ENCODE data around the gene RASAL2.

Gene RASAL2

DNA sequence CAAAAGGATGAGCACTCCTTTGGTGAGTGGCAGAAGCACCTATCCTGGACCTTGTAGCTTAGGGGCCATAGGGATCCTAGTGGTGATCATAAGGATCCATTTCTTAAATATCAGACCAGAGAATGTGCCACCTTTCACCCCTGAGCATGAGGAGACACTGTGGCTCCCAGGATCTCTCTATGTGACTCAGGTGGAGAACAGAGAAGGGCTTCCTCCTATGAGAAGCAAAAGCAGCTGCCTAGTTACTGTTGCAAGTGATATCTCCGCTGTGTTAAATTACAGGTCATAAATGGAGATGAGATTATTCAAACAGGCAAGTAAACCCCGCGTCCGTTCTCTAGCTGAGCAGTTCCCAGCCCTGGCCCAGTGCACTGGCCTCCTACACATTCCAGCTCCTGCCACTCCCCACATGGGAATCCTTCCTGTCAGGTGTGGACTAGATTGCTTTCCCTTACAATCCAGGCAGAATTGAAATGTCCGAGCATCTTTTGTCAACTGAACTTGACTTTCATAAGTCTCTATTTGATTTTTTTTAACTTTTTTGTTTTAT is 376.6 kb downstream of the RASAL2 start:
- DNase-seq, result no peak

DNA sequence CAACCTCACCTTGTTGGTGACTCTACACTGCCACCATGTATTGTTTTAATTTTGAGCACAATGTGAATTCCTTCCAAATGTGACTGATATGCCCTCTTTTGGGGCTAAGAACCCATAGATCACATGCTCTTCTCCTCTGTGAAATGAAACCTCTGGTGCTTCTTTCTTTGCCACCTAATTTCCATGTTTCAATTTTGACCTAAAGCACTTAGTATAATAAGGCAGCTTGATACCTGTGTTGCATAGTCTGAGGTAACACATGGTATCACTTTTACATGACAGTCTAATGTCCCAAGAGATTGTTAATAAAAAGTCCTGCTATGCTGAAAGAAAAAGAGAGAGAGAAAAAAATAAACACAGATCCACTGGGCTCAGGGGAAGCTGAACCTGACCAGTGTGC is 378.6 kb downstream of the RASAL2 start:
- no peak for DNase-seq

DNA sequence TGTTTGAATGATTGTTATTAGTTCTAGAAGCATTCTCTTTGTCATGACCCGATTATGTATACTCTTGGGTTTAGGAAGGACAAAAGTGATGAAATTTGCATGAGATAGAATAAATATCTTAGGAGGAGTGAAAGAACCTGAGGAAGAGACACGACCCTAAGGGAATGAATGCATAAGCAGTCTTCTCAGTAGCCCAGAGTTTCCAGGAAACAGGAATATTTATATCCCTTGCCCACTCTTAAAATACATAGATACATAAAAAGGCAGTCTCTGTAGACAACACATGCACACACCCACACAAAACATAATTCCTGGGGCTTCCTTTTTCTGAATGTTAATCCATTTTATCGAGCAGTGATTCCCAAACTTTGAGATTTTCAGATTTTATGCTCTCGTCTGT is 383.5 kb downstream of the RASAL2 start:
- DNase-seq, result no peak

DNA sequence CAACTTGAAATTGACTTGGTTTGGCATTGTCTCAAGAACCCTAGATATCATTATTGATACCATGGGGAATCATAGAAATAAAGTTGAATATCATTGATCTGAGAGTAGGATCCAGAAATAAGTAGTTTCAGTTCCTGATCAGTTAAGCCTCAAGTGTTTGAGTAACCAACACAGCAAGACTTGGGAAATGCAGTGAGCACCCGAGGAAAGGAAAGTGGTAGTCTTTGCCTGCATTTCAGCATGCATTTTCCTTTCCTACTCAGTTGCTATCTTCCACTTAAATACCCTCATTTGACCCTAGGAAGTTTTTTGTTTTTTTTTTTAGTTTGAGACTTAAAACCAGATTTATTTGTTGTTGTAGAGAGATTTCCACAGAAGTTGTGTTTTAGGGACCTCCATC is 383.9 kb downstream of the RASAL2 start:
- no peak for DNase-seq

DNA sequence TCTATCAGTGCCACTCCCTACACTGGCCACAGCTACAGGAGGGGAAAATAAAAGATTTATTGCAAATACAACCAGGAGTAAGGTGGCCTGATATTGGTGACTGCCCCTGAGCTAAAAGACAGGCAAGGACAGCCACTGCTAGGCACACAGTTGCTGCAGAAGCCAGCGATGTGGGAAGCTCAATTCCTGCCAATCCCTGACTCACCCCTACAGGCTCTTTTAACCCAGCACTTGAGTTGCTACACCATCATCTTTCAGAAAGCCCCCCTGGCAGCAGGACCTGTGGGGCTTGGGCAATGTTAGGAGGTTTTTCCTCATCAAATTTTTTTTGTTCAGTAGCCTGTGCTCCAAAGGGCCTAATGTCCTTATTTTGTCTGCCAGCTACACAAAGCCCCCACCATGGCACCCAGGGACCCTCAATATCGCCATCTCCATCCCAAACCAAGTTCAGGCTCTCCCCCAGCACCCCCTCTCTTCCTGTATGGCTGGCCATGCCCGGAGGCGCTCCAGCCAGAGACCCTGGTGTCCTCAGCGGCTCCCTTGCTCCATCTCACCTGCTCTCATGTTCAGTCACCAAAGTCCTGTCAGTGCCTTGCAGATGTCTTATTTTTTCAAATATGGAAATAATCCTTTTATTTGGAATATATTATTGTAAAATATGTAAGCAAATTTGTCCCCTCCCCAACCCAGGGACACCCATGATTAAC is 389.5 kb downstream of the RASAL2 start:
- DNase-seq, result no peak

DNA sequence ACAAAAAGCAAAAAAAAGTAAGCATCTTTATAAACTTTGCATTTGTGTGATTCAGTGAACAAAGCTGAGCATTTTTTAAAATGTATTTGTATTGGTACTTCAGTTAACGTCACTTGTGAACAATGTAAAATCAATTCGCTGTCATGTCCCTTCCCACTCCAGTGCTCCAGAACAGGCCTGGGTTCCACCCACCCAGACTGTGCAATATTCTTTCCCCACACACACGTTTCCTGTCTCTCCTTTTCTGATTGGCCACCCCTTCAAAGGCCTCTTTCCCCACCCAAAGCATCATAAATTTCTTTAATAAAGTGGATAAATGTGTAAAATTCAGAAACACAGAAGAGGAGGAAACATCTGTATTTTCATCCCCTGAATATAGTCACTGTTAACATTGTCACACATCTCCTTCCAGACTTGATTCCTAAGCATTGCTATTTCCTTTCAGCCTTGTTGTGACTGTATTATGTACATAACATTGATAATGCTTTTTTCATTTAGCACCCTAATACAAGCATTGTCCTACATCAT is 390.9 kb downstream of the RASAL2 start:
- no peak for DNase-seq

DNA sequence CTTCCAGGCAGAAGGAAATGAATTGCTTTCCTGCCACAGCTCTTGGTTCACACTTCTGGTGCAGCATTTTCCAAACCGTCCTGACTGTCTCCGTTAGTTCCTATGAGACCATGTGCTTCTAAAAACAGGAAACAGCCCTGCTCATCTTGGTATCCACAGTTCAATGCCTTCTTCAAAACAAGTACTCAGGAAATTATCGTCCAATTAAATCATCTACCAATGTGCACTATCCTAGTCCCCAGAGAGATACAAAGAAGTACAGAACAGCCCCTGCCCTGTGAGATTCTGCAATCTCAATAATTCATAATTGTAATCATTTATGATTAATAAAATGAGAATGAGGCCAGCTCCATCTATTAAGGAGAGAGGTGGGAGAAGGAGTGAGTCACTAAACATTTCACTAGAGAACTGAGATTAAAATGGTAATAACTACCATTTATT is 391.7 kb downstream of the RASAL2 start:
- DNase-seq, result no peak

DNA sequence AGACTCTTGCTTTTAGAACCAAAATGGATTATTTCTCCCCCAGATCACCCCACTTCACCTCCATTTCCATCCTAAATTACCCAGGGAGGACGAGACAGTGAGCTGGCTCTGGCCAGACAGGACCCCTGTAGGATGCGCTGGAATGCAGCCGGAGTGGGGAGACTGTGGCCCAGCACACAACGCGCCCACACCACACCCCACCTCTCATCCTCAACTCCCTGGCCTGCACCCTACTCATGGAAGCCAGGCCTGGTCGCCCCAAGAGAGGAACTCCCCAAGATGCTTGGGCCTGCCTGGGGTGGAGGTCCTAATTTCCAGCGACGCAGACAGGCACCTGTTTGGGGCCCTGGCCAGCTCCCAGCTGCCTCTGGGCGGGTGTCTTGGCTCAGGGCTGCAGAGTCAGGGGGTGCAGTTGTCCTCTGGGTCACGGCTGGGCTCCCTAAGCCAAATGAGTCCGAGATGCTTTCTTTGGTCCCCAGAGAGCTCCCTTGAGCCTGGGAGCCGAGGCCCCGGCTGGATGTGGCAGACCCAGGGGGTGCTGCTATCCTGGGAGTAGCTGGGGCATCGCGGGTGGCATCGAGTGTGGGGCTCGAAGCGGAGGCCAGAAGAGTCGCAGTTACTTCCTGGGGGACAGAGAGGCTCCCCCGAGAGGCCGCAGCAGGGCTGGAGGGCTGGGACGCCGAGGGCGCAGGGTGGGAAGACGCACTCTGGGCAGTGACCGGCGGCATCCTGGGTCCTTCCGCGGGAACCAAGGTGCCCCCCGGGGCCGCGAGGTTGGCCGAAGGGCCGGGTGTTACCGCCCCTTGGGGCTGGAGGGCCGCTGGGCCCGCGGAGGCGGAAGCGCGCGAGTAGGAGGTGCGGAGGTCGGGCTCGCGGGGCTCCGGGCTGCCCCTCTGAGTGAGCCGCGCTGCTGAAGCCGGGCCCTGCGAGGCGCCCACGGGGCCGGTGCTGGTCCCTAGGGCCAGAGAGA is 392.5 kb downstream of the RASAL2 start:
- no peak for DNase-seq

DNA sequence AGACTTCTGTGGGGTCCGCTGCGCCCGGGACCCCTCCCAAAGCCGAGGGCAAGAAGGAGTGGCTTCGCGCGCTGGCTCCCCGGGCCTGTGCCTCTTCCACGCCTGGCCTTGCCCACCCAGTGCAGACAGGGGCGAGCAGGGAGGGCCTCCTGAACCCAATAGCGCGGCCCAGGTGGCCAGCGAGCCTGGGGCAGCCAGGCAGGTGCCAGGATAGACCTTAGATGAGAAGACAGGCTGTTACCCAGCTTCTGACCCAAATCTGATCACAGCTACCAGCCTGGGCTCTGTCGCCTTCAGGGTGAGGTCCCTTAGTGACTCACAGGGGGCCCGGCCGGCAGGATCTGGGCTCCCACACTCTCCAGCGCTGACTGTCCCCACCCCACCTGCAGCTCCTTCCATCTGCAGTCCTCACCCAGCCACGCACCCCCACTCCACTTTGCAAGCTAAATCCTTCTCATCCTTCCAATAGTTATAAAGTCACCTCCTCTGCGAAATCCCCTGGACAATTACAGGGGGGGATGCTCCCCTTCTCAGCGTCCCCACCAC is 393.2 kb downstream of the RASAL2 start:
- no peak for DNase-seq

DNA sequence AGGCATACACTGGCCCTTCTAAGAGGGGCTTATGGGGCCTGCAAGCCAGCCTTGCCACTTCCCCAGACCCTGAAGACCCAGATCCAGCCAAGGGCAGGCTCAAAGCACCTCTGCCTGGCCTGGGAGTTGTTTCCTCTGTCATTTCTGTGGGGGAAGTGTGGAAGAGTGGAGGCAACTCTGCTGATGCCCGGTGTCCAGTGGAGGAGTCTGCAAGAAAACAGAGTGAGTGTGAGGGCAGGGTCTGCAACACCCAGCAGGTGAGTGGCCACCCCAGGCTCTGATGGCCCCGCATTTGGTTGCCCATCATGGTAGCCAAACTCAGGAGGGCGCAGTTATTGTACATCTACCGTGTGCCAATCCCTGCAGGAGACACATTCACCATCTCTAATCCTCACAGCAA is 394.5 kb downstream of the RASAL2 start:
- no peak for DNase-seq

DNA sequence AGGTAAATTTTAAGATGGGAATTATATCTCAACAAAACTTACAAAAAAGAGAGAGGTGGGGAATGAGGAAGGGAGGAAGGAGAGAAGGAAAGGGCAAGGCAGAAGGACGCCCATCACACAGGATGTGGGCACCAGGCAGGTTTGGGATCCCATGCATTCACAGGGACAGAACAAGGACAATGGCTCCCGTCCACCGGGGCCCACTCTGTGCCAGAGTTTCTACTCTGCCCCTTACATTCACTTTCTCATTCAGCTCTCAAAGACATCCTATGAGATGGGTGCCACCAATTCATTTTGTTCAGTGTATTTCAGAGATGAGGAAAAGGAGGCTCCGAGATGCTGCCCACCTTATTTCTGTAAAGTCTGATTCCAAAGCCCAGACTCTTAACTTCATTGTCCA is 395.5 kb downstream of the RASAL2 start:
- no peak for DNase-seq

DNA sequence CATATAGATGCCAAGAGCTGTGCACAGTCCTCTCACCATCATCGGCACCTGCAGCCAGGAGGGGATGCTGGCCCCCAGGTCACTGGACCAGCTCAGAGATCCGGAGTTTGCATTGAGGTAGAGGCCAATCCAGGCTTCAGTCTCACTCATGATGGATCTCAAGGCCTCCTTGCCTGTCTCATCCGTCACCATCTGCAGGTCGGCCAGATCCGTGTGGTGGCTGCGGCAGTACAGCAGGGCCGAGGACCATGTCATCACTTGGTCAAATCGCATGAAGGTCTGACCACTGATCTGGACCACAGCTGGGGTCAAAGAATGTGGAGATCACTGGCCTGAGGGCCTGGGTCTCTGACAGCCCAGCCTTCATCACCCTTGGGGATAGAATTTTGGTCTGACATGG is 396.2 kb downstream of the RASAL2 start:
- no peak for DNase-seq

DNA sequence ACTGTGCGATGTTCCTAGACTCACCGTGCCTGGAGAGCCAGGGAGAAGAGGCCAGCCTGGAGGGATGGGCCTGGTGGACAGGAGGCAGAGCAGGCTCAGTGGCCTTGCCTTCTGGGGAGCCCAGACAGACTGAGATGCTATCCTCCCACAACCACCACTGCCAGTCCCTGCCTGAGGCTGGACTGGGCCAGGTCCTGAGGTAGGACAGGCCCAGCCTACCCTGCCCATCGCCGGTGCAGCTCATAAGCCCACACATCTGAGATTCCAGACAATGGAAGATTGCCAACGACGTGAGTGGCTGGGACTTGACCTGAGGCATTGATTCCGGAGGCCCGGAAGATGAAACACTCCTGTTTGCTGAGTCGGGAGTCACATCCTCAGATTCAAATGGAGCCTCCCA is 397.1 kb downstream of the RASAL2 start:
- DNase-seq, result no peak

DNA sequence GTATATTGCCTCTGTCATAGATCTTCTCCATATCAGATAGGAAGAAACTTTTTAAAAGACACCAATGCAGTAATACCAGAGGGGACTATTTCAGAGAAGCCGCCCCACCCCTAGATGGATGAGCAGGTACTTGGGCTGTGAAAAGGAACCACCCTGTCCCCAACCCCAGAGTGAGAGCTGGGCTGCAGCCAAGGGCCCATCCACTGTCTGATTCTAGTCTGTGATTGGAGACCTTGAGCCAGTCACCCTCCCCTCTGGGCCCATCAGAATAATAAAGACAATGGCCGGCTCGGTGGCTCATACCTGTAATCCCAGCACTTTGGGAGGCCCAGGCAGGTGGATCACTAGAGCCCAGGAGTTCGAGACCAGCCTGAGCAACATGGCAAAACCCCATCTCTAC is 397.8 kb downstream of the RASAL2 start:
- no peak for DNase-seq

DNA sequence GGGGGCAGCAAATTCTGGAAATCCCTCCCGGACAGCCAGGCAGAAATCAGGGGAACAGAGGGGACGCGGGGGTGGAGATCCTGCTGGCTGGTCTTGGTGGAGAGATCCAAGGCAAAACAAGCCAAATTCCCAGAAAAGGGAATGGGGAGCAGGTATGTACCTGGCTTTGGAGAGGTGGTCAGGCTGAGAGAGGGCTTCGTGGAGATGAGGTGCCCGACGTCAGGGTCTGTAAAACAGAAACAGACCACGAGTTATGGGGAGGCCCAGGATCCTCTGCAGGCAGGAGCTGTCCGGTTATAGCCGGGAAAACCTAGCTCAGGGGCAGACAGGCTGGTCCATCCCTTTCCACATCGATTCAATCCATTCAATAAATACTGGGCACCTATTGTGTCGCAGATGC is 398.4 kb downstream of the RASAL2 start:
- no peak for DNase-seq

DNA sequence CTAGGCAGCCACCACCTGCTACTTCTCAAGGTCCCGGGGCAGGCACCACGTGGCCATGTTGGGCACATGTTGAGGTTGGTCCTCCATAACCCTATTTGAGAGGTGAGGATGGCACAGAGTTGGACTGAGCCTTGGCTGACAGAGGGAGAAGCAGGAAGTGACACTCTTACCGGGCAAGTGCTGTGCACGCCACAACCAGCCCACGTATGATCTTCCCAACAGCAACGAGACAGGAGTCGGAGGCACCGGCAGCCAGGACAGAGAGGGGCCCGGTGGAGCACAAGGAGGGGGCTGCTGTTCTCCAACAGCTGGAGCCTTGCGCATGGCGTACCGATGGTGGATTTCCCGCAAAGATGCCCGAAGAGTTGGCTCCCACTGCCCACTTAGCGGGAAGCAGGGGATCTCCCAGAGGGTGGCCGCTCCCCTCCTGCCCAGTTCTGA is 399.4 kb downstream of the RASAL2 start:
- DNase-seq, result no peak

DNA sequence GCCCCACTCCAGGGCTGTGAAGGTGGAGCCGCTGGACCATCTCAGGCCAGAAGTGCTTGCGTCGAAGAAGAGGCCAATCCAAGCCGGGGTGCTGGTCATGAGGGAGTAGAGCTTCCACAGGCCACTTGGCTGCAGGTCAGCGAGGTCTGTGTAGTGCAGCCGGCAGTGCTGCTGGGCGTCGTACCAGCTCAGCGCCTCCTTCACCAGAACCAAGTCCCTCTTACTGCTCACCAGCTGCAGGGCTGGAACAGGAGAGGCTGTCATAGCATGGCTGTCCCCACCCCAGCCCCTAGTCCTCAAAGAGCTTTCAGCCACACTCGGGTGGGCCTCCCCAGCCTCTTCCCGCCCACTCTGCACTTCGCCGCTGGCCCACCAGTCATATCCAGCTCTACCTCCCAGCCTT is 400.7 kb downstream of the RASAL2 start:
- no peak for DNase-seq

DNA sequence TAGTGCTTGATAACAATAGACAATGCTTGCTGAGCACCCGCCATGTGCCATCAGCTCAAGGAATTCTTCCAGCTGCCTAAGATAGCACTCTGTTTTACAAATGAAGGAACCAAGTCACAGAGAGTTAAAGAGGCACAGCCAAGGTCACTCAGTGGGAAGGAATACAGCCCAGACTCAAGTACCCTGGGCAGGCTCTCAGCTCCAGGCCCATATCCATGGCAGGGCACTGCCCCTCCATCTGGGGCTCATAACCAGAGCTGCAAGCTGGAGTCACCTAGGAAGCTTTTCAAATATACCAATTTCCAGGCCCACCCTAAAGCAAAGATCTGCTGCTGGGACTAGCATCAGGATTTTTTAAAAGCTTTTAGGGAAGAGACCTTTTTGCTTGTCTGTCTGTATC is 401.3 kb downstream of the RASAL2 start:
- DNase-seq, result no peak

DNA sequence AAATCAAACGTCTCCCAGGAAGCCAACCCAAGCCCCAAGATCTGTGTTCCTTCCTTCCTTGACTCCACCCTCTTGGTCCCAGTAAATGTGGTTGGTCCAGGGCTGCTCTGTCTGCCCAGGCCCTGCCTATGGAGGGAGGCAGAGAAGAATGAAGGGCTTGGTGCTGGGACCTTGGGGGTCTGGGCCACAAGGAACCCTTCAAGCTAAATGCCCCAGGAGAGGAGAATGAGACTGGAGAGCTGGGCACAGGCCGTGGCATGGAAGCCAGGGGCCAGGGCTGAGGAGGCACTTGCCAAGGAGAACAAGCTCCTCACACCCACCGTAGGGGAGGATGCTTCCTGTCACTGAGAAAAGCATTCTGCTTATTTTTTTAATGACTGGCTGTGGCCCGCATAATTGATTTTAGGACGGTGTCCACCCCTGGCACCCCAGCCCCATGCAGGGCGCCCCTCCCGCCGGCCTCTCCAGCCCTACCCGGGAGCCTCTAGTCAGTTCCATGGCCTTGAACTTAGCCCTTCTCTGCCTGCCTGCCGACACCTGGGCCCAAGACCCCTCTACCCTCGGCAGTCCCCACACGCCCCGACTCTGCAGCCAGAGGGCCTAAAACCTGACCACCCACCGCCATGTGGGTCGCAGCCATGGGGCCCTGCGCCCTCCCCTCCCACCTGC is 402.0 kb downstream of the RASAL2 start:
- no peak for DNase-seq

DNA sequence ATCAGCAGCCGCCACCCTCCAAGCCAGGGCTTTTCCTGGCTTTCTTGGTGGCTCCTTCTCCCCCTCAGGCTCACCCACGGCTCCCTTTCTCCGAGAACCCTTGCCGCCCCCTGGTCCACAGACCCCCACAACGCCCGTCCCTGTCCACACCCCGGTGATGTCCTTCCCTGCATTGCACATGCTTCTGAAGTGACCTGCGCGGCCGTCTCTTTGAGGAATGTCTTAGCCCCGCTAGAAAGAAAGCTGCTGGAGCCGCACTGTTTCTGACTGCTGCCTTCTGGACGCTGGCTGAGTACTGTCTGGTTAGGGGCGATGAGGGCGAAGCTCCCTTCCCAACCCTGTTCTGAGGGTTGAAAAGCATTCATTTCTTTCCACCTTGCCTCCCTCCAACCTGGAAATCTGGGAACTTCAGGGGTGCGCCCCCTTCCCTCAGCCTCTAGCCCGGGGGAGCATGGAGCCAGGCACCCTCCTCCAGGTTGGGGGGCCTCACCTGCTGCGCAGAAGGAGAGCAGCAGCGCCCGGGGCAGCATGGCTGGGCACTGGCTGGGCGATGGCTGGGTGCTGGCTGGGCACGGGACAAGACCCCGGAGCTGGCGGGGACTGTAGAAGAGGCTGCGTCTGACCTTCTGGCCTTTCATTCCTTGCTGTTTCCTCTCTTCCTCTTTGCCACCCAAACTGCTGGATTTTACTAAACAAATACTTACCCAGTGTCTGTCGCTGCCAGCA is 402.7 kb downstream of the RASAL2 start, which contains the start of gene CLEC20A:
CLEC20A (minus strand) TSS at position 555 of the 726 bp plus-strand sequence; CDS start at position 530, 25 bp downstream.
- DNase-seq, result no peak

DNA sequence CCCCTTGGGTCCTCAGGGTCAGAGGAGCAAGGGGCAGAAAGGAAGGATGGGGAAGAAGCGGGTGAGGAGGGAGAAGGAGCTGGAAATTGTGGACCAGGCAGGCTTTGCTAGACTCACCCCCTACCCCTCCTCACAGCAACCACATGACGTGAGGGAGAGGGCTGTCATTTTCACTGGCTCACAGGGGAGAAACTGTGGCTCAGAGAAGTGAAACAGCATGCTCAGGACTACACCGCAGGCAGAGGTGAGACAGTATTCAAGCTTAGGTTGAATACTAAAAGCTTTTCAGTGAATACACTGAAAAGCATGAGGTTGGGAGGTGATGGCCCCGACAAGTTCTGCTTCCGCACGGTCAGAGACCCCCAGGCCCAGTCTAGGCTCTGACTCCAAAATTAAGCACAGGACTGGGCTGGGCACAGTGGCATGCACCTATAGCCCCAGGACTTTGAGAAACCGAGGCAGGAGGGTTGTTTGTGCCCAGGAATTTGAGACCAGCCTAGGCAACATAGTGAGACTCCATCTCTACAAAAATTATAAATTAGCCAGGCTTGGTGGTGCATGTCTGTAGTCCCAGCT is 404.1 kb downstream of the RASAL2 start:
- no peak for DNase-seq

All from EL (cell line).